IMR-90 (cell line): ENCODE results near the gene VSX2. TPM values are rescaled to one million over a fixed set of nuclear protein-coding genes. Genes with fewer than 3 reads are reported as not detected.

Experiments used
- ATAC-seq: fragments of 200-7000 bp; cut with Tn5 transposase; 2 replicates; pipeline ENCODE4 v1.9.1; 2020; ENCODE audit warnings: low read depth, mild to moderate bottlenecking, moderate library complexity
- BruUV-seq: library from RNA; stranded (reverse); fragments of 400-500 nt; replicated peaks from 2 replicates; lab custom pipeline; 2021; lab: Mats Ljungman, UMichigan
- CTCF ChIA-PET: fragments of 300-600 bp; formaldehyde crosslinking; extraction: SDS; loops from one replicate; lab custom pipeline; 2021; ENCODE audit warnings: antibody characterized with exemption; lab: Yijun Ruan, JAX
- POLR2A ChIA-PET: fragments of 300-600 bp; sonication (Branson Sonifier 250); formaldehyde crosslinking; loops from one replicate; lab custom pipeline; 2022; ENCODE audit warnings: antibody characterized with exemption; ENCODE audit not compliant: unreplicated experiment; lab: Charles Lee
- DNase-seq: peaks from one replicate; pipeline ENCODE4 v3.0.0; 2013
- H2AFZ ChIP-seq: replicated peaks from 2 replicates; pipeline ENCODE3; 2013; ENCODE audit warnings: low read length, mild to moderate bottlenecking; ENCODE audit not compliant: poor library complexity
- H2AK5ac ChIP-seq: 2 replicates; pipeline ENCODE4 v1.6.1; 2013; ENCODE audit warnings: low read depth, low read length, inconsistent platforms
- H2AK9ac ChIP-seq: replicated peaks from 2 replicates; pipeline ENCODE3; 2013; ENCODE audit warnings: mild to moderate bottlenecking, low read depth, low read length, moderate library complexity; ENCODE audit not compliant: poor library complexity
- H2BK120ac ChIP-seq: 2 replicates; pipeline ENCODE4 v1.6.1; 2013; ENCODE audit warnings: low read depth, low read length, inconsistent platforms
- H2BK15ac ChIP-seq: 3 replicates; pipeline ENCODE4 v1.6.1; 2013; ENCODE audit warnings: low read depth, low read length, inconsistent platforms
- H2BK20ac ChIP-seq: 2 replicates; pipeline ENCODE4 v1.6.1; 2013; ENCODE audit warnings: low read depth, mild to moderate bottlenecking, inconsistent platforms, low read length, moderate library complexity
- H2BK5ac ChIP-seq: 2 replicates; pipeline ENCODE4 v1.6.1; 2013; ENCODE audit warnings: mild to moderate bottlenecking, low read depth, low read length, inconsistent platforms; ENCODE audit not compliant: poor library complexity, severe bottlenecking
- H3K14ac ChIP-seq: replicated peaks from 2 replicates; pipeline ENCODE4 v1.6.1; 2013; ENCODE audit warnings: low read depth, low read length, inconsistent platforms
- H3K18ac ChIP-seq: 2 replicates; pipeline ENCODE4 v1.6.1; 2013; ENCODE audit warnings: low read depth, low read length, control low read depth
- H3K23ac ChIP-seq: 2 replicates; pipeline ENCODE4 v1.6.1; 2013; ENCODE audit warnings: low read depth, low read length, inconsistent platforms
- H3K27ac ChIP-seq: 2 replicates; pipeline ENCODE4 v1.5.1; 2013; ENCODE audit warnings: mild to moderate bottlenecking, control low read depth, low read length; ENCODE audit not compliant: insufficient read depth
- H3K27me3 ChIP-seq: 2 replicates; pipeline ENCODE4 v1.6.1; 2013; ENCODE audit warnings: low read length; ENCODE audit not compliant: control insufficient read depth, insufficient read depth
- H3K36me3 ChIP-seq: 2 replicates; pipeline ENCODE4 v1.6.1; 2013; ENCODE audit warnings: low read length, mixed read lengths; ENCODE audit not compliant: control insufficient read depth, insufficient read depth
- H3K4ac ChIP-seq: 2 replicates; pipeline ENCODE4 v1.6.1; 2013; ENCODE audit warnings: low read depth, low read length, inconsistent platforms
- H3K4me1 ChIP-seq: 2 replicates; pipeline ENCODE4 v1.6.1; 2013; ENCODE audit warnings: low read length, mixed read lengths; ENCODE audit not compliant: control insufficient read depth, insufficient read depth
- H3K4me2 ChIP-seq: 2 replicates; pipeline ENCODE4 v1.6.1; 2013; ENCODE audit warnings: low read depth, mild to moderate bottlenecking, control low read depth, low read length, moderate library complexity
- H3K4me3 ChIP-seq: 2 replicates; pipeline ENCODE4 v1.5.1; 2013; ENCODE audit warnings: low read depth, mild to moderate bottlenecking, control low read depth, low read length, moderate library complexity; ENCODE audit not compliant: insufficient read depth
- H3K56ac ChIP-seq: 2 replicates; pipeline ENCODE4 v1.6.1; 2013; ENCODE audit warnings: low read length, inconsistent platforms; ENCODE audit not compliant: insufficient read depth; ENCODE audit errors: extremely low read depth
- H3K79me1 ChIP-seq, 2 experiments: 2 replicates each; pipeline ENCODE4 v1.6.1; 2013; ENCODE audit warnings: low read length in 2 of 2, inconsistent platforms in 1 of 2, low read depth in 1 of 2
- H3K9ac ChIP-seq: 2 replicates; pipeline ENCODE4 v1.6.1; 2013; ENCODE audit warnings: low read depth, low read length, control low read depth
- H3K9me1 ChIP-seq: 2 replicates; pipeline ENCODE4 v1.6.1; 2013; ENCODE audit warnings: low read length, inconsistent platforms; ENCODE audit not compliant: insufficient read depth
- H3K9me3 ChIP-seq: 2 replicates; pipeline ENCODE4 v1.6.1; 2013; ENCODE audit warnings: low read length; ENCODE audit not compliant: control insufficient read depth, insufficient read depth
- H4K20me1 ChIP-seq: 2 replicates; pipeline ENCODE4 v1.6.1; 2013; ENCODE audit warnings: low read length, inconsistent platforms; ENCODE audit not compliant: insufficient read depth
- H4K5ac ChIP-seq: 2 replicates; pipeline ENCODE4 v1.6.1; 2013; ENCODE audit warnings: mild to moderate bottlenecking, low read depth, low read length, control low read depth
- H4K8ac ChIP-seq, 2 experiments: 2 replicates each; pipeline ENCODE4 v1.6.1; 2013; ENCODE audit warnings: low read depth in 2 of 2, low read length in 2 of 2, control low read depth in 1 of 2, inconsistent platforms in 1 of 2
- H4K91ac ChIP-seq: 2 replicates; pipeline ENCODE4 v1.6.1; 2013; ENCODE audit warnings: low read depth, low read length, inconsistent platforms; ENCODE audit not compliant: insufficient read depth
- BHLHE40 ChIP-seq: fragments of 150-350 bp; IDR thresholded peaks from 2 replicates; pipeline ENCODE4 v1.6.1; 2016; ENCODE audit warnings: mild to moderate bottlenecking, low read depth, low read length
- CEBPB ChIP-seq: IDR thresholded peaks from 2 replicates; pipeline ENCODE4 v1.6.1; 2012; ENCODE audit warnings: low read depth, low read length, improper control_type of control experiment
- CHD1 ChIP-seq: IDR thresholded peaks from 2 replicates; pipeline ENCODE4 v1.6.1; 2012; ENCODE audit warnings: low read depth, low read length, improper control_type of control experiment
- ELK1 ChIP-seq: fragments of 150-350 bp; IDR thresholded peaks from 2 replicates; pipeline ENCODE4 v1.6.1; 2016; ENCODE audit warnings: low read depth, mild to moderate bottlenecking, low read length, moderate library complexity, borderline replicate concordance
- FOS ChIP-seq: fragments of 150-350 bp; IDR thresholded peaks from 2 replicates; pipeline ENCODE4 v1.6.1; 2016; ENCODE audit warnings: low read depth, low read length
- MAFK ChIP-seq: IDR thresholded peaks from 2 replicates; pipeline ENCODE4 v1.6.1; 2012; ENCODE audit warnings: low read depth, low read length, improper control_type of control experiment
- MAZ ChIP-seq: IDR thresholded peaks from 2 replicates; pipeline ENCODE4 v1.6.1; 2012; ENCODE audit warnings: low read depth, mild to moderate bottlenecking, low read length, improper control_type of control experiment, moderate library complexity, borderline replicate concordance
- MXI1 ChIP-seq: IDR thresholded peaks from 2 replicates; pipeline ENCODE4 v1.6.1; 2012; ENCODE audit warnings: low read depth, mild to moderate bottlenecking, low read length, moderate library complexity, borderline replicate concordance
- RCOR1 ChIP-seq: IDR thresholded peaks from 2 replicates; pipeline ENCODE4 v1.6.1; 2012; ENCODE audit warnings: mild to moderate bottlenecking, low read length, improper control_type of control experiment; ENCODE audit not compliant: insufficient replicate concordance
- SMC3 ChIP-seq: fragments of 150-350 bp; IDR thresholded peaks from 2 replicates; pipeline ENCODE4 v1.6.1; 2016; ENCODE audit warnings: low read depth, mild to moderate bottlenecking, antibody characterized with exemption, low read length, moderate library complexity
- USF2 ChIP-seq: fragments of 150-350 bp; IDR thresholded peaks from 2 replicates; pipeline ENCODE4 v1.6.1; 2017; ENCODE audit warnings: mild to moderate bottlenecking, antibody characterized with exemption, low read length, low read depth
- WGBS, 2 experiments: methylation state at CpG; one replicate each; pipeline versions ENCODE4 v1.1.5 to v1.1.7; 2013; ENCODE audit warnings: missing lambda C conversion rate in 2 of 2; ENCODE audit not compliant: insufficient read length in 1 of 2; ENCODE audit errors: extremely low coverage in 2 of 2; 5-methylcytosine and 5-hydroxymethylcytosine counted together
- dilution Hi-C: fragments of 300-500 bp; cut with HindIII; formaldehyde crosslinking; loops from one replicate; pipeline ENCODE4 v1.14.3; 2018; ENCODE audit warnings: low sequenced_read_pairs; ENCODE audit not compliant: unreplicated experiment
- in situ Hi-C: fragments of 300-500 bp; cut with MboI; formaldehyde crosslinking; loops from 3 replicates; pipeline ENCODE4 v1.14.3; 2019; ENCODE audit warnings: low sequenced_read_pairs, inconsistent platforms, mixed read lengths
- intact Hi-C: fragments of 100-400 bp; cut with micrococcal nuclease; formaldehyde crosslinking; loops from 2 replicates; pipeline ENCODE4 v1.10.0; 2022
- polyA plus RNA-seq, 3 experiments: library from polyadenylated mRNA; depleted of rRNA; stranded (reverse); fragments of >200 nt; gene quantifications; 2 replicates each; pipeline ENCODE4 v1.2.3, GENCODE V29; 2012; ENCODE audit warnings: low replicate concordance in 1 of 3
- total RNA-seq: library from RNA; depleted of rRNA; stranded (reverse); fragments of >200 nt; gene quantifications from 2 replicates; pipeline ENCODE4 v1.2.3, GENCODE V29; 2012

Gene VSX2
- total and polyA plus RNA-seq, 2 of the 4 experiments (the other 2 are of a cell fraction) = not detected

- no peak overlapping the region for H3K27ac ChIP-seq
- H4K20me1 ChIP-seq = no peaks in the 10 kb centered on the region
- no peak overlapping the region for H2BK20ac ChIP-seq
- H3K18ac ChIP-seq = no peak overlapping the region
- H3K14ac ChIP-seq = no peak overlapping the region
- no CpG with 5 or more reads among the region's 1 CpG for WGBS, 2 experiments
- no peak overlapping the region for H3K4me2 ChIP-seq
- H4K8ac ChIP-seq = no peak overlapping the region
- intact Hi-C loops (no loop called here), in situ Hi-C loops (no loop called here), dilution Hi-C loops (no loop called here)
- DNase-seq (no peak), ATAC-seq (no peak)
- H3K4me3 ChIP-seq = no peak overlapping the region
- H2AK5ac ChIP-seq = no peak overlapping the region
- ChIA-PET CTCF (no interaction called here), POLR2A (no interaction called here)
- no peak overlapping the region for H3K9ac ChIP-seq
- H4K5ac ChIP-seq = no peak overlapping the region
- no peak overlapping the region for H2AK9ac ChIP-seq
- TF ChIP-seq USF2 (no peak), CHD1 (no peak), MAFK (no peak), CEBPB (no peak), ELK1 (no peak), RCOR1 (no peak), MXI1 (no peak), SMC3 (no peak), BHLHE40 (no peak), MAZ (no peak), FOS (no peak)
- H2BK15ac ChIP-seq = no peak overlapping the region
- BruUV-seq = no TSS peak
- no peak overlapping the region for H3K56ac ChIP-seq
- no peak overlapping the region for H2BK120ac ChIP-seq
- H3K4me1 ChIP-seq = no peaks in the 10 kb centered on the region
- H3K79me1 ChIP-seq = no peaks in the 10 kb centered on the region
- no peak overlapping the region for H3K4ac ChIP-seq
- no peaks in the 10 kb centered on the region for H3K9me3 ChIP-seq
- H3K23ac ChIP-seq = no peak overlapping the region
- no peak overlapping the region for H2AFZ ChIP-seq
- no peak overlapping the region for H4K91ac ChIP-seq
- no peaks in the 10 kb centered on the region; the same call in 1 of the 2 replicates for H3K27me3 ChIP-seq
- no peaks in the 10 kb centered on the region for H3K36me3 ChIP-seq
- no peaks in the 10 kb centered on the region for H3K9me1 ChIP-seq
- H2BK5ac ChIP-seq = no peak overlapping the region
Observed at GRCh38 chr14:74271365-74271764, 32.1 kb downstream of the VSX2 start.
